DMS153 (cell line): ENCODE results near the gene POLRMT.
"Not testable (repeated sequence)": the region's sequence is repeated elsewhere in the genome, so short reads cannot be mapped to it uniquely, and the experiment has no call there.

Experiments used
- DNase-seq: peaks from one replicate; lab custom pipeline; 2025; lab: John Stamatoyannopoulos, UW

POLRMT gene

GRCh38 chr19:593505-593904 is 39.8 kb downstream of the POLRMT start:
- no peak for DNase-seq

- no peak for DNase-seq
Observed at GRCh38 chr19:593055-593454, 40.3 kb downstream of the POLRMT start.

DNA sequence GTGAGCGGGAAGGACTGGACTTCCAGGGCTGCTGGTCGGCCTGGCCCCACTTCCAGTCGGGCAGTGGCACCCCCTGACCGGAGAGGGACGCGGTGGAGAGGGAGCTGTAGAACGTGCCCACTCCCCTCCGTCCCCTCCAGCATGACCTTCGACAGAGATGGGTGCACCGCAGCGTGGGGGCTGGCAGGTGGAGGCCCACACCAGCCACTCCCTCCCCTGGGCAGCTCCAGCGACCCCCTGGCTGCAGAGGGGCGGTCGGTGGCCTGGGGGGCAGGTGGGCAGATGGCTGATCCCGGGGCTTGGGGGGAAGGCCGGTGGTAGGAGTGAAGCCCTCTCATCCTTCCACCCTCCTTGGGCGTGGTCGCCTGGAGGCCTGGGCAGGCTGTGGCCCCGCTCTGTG is 41.2 kb downstream of the POLRMT start:
- no peak for DNase-seq

- no peak for DNase-seq
Observed at GRCh38 chr19:591099-591958, 42.0 kb downstream of the POLRMT start.

DNA sequence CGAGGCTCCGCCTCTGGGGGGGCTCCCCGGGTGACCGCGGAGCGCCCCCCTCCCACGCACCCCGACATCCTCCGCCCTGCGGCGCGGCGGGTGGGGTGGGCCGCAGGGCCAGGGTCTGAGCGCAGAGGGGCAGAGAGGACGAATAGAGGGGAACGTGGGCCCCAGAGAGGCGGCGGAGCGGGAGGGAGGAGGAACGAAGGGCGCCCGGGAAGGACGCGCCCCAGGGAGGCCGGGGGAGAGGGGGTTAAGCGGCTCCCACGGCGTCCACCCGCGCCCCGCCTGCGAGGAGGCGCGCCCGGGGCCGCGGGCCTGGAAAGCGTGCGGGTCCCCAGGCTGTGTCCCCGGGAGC is 42.6 kb downstream of the POLRMT start:
- DNase-seq = no peak

DNA sequence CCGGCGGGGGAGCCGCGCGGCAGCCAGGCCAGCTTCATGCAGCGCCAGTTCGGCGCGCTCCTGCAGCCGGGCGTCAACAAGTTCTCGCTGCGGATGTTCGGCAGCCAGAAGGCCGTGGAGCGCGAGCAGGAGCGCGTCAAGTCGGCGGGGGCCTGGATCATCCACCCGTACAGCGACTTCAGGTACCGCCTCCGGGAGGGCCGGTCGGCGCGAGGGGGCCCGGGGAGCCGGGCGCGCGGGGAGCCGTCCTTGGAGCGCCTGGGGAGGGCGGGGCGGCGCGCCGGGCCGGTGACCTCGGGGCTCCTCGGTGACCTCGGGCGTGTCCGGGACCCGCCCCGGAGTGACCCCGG is 43.0 kb downstream of the POLRMT start:
- no peak for DNase-seq

GRCh38 chr19:589693-590395 is 43.5 kb downstream of the POLRMT start, which contains the start of gene HCN2:
HCN2 (plus strand) TSS chr19:589881; CDS start chr19:589946, 65 bp downstream.
- DNase-seq = no peak

- DNase-seq = peak; percentile 18
Observed at GRCh38 chr19:588741-589692, 44.3 kb downstream of the POLRMT start.

GRCh38 chr19:588093-588740 is 45.1 kb downstream of the POLRMT start:
- DNase-seq = peak; percentile 61

GRCh38 chr19:585551-586110 is 47.7 kb downstream of the POLRMT start:
- no peak for DNase-seq

DNA sequence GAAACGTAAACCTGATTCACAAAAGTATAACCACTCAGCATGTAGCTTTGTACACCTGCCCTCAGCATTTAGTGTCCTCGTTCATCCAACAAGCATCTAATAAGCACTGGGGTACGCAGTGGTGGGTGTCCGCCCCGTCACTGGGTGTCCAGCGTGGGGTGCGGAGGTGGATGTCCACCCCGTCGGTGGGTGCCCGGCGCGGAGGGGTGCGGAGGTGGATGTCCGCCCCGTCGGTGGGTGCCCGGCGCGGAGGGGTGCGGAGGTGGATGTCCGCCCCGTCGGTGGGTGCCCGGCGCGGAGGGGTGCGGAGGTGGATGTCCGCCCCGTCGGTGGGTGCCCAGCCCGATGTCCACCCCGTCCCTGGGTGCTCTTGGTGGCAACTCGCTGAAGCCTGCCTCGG is 48.2 kb downstream of the POLRMT start:
- DNase-seq = not testable (repeated sequence)

GRCh38 chr19:584240-585001 is 48.9 kb downstream of the POLRMT start:
- no peak for DNase-seq

GRCh38 chr19:583968-584239 is 49.4 kb downstream of the POLRMT start:
- no peak for DNase-seq

DNA sequence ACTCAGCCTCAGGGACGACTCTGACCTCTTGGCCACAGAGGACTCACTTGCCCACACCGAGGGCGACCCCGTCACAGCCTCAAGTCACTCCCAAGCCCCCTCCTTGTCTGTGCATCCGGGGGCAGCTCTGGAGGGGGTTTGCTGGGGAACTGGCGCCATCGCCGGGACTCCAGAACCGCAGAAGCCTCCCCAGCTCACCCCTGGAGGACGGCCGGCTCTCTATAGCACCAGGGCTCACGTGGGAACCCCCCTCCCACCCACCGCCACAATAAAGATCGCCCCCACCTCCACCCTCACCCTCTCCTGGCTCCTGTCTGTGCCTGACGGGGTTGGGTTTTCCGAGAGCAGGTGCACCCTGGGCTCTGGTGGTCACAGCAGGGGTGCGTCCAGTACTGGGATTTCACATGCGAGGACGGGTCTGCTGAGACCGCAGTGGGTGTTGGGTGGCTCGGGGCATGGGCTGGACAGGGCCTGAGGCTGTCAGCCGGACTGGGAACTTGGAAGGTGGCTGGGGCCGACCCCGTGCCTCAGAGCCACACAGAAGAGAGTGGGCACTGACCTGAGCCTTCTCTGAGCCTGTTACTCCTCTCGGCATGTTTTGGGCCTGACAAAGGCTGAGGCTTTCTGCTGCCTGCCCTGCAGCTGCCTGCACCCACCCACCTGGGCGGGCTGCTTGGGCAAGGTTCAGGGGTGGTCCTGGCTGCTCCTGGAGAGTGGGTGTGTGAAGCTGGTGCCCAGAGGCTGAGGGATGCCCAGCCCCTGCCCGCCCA is 50.0 kb downstream of the POLRMT start:
- no peak for DNase-seq

- no peak for DNase-seq
Observed at GRCh38 chr19:582497-583197, 50.7 kb downstream of the POLRMT start.

DNA sequence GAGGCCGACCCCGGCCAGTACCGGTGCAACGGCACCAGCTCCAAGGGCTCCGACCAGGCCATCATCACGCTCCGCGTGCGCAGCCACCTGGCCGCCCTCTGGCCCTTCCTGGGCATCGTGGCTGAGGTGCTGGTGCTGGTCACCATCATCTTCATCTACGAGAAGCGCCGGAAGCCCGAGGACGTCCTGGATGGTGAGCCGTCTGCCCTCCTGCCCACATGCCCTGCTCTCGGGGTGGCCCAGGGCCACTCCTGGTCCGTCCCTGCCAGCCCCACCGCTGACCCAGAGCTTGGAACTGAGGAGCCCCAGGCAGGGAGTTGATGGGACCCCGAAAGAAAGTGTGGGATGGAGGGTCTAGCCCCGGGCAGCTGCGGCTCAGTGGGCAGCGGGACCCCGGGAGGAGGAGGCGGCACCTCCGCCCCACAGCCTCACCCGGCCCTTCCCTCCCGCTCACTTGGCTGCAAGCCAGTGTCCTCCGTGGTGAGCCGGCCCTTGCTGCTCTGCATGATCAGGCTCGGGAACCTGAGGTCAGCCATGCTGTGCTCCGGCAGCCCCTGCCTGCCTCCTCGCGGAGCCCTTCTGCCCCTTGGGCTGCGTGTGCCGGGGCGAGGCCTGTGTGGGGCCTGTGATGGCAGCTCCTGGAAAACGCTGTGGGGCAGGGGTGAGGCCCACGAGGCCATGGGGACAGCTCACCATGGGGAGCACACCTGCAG is 51.8 kb downstream of the POLRMT start:
- DNase-seq = no peak

GRCh38 chr19:580274-580835 is 53.0 kb downstream of the POLRMT start:
- DNase-seq = no peak

GRCh38 chr19:579842-580155 is 53.5 kb downstream of the POLRMT start:
- DNase-seq = no peak
